Uterus (tissue), 2 donors: ENCODE results near the gene GHRL.

Experiments
- CTCF ChIP-seq, 4 experiments: fragments of 200-600 bp in 2 of 4; fragments of 450-650 bp in 2 of 4; sonication (generic) in 2 of 4; IDR thresholded peaks; one replicate each; pipeline ENCODE4 v1.5.1; 2016 to 2019; ENCODE audit warnings: antibody characterized with exemption in 4 of 4, mild to moderate bottlenecking in 2 of 4, moderate library complexity in 1 of 4
- POLR2A ChIP-seq, 2 donors: fragments of 450-650 bp; IDR thresholded peaks; one replicate each; pipeline ENCODE4 v1.6.1; 2016; ENCODE audit warnings: antibody characterized with exemption in 2 of 2, mild to moderate bottlenecking in 1 of 2, moderate library complexity in 1 of 2

GRCh38 chr3:10262027-10262426 lies 30.7 kb downstream of the GHRL start:
- TF ChIP-seq CTCF (IDR thresholded peaks at IDR 0.05) (no peak), POLR2A (IDR thresholded peaks at IDR 0.05) (no peak)
